Stimulated activated CD4-positive, alpha-beta T cell treated with anti-CD3 and anti-CD28 coated beads, Interleukin-1b, Interleukin-23, amount 100 ng/mL, for 4 hours (primary cell): ENCODE measurements around the gene PRKCH.
A peak's percentile ranks its signal among the peaks of the same experiment; 100 is the strongest.

ENCODE experiments used
- DNase-seq, 2 donors: peaks; one replicate each; pipeline ENCODE4 v3.0.0-alpha.2; 2020; ENCODE audit warnings: low read depth in 2 of 2

PRKCH gene

DNA sequence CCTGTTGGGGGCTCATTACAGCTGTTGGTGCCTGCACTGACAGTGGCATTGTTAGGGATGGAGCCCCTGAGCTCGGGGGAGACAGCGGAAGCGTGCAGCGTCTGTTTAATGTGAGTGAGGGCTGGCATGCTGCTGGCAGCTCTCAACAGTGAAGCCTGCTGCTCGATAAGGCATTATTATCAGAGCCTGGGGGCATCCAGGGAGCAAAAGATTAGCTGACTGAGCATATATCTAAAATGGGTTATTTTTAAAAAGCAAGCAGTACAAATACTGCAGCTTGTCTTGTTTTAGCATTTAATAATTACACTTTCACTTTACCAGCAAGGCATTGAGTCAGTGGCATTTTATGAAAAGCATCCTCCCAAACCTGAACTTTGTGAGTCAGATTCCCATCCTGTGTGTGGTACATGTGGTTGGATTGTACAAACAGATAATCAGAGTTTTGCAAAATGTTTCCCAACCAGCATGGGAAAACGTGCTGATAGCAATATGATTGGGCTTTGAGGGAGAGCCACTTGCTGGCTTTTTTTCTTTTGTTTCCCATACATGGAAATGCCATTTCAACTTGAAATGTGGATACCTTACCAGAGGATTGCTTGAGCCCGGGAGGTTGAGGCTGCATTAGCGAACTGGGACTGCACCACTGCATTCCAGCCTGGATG, 150.8 kb downstream of the PRKCH start:
- DNase-seq = no peak

- DNase-seq = peak; percentile 46 to 53
These were observed 151.5 kb downstream of the PRKCH start for GRCh38 chr14:61472801-61473376.

- no peak for DNase-seq
These were observed 152.6 kb downstream of the PRKCH start for GRCh38 chr14:61474015-61474414.

DNA sequence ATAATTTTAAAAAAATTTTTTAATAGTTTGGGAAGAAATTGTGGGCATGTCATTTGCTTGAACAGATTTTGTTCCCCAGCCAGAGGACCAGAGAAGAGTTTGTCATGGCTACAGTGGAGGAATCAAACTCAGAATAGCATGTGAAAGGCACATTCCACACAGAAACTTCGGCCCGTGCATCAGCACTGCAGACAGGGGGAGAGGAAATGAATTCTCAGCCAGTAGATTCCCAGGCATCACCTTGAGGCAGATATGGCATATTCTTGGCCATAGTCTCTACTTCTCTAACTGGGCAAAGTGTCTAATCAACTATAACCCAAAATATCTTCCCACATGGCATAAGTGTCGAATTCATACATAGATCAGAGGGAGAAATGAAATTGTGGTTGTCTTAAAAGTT, 153.3 kb downstream of the PRKCH start:
- DNase-seq = no peak

GRCh38 chr14:61475316-61475715, 153.9 kb downstream of the PRKCH start:
- no peak for DNase-seq

GRCh38 chr14:61476105-61476753, 154.8 kb downstream of the PRKCH start:
- DNase-seq = no peak

DNA sequence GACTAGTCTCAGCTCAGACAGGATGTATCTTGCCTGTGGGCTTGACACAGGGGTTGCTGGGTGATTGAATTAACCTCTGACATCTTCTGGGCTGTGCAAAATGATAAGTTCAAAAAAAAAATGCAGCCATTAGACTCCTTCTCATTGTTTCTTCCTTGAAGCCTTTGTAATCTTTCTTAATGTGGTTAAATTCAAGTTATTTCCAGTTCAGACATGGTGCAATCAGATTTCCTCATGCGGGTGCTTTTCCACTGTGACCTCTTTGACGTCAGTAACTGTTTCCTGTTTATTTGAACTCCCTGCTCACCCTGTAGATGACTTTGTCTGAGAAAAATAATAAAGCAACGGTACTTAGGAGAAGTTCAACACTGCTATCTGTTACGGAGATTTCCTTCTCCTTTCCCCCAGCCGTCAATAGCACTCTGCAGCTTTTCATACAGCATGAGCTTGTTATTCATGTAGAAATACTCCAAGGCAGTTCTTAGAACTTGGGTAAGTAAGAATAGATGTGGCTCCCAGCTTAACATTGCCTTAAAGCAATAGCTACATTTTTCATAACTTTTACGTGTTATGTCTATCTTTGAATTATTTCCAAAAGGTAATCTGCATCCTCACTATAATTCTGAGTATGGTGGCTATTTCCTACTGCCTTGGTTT, 155.5 kb downstream of the PRKCH start:
- peak in 1 of 2 donors; percentile 41 for DNase-seq

DNA sequence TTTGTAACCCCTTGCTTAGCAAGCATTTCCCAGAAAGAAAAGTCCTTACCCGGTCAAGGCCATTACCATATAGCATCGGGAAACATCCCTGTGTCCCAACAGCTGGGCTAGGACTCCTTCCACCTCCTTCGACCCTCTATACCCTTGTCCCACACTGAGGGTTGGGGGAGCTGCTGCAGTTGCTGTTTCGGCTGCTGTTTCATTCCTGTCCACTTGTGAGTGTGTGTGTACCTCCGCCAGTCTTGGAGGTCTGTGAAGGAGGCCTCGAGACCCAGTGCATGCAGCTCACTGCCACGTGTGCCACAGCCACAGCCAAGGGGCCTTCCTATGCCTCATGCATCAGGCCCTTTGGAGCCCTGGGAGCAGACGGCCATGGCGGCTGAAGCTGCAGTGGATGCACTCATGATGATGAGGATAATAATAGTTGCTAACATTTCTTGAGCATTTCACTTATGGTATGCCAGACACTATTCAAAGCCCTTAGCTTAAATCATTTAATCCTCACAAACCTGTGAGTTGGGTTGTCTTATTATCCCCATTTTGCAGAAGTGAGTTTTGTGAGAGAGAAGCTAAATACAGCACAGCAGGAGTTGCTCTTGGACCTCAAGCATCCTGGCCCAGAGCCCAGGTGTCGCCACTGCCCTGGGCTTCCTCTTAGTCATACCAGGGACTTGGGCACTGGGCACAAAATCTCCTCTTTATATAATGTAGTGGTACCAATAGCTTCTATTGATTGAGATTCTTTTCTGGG, 156.5 kb downstream of the PRKCH start:
- no peak for DNase-seq

DNA sequence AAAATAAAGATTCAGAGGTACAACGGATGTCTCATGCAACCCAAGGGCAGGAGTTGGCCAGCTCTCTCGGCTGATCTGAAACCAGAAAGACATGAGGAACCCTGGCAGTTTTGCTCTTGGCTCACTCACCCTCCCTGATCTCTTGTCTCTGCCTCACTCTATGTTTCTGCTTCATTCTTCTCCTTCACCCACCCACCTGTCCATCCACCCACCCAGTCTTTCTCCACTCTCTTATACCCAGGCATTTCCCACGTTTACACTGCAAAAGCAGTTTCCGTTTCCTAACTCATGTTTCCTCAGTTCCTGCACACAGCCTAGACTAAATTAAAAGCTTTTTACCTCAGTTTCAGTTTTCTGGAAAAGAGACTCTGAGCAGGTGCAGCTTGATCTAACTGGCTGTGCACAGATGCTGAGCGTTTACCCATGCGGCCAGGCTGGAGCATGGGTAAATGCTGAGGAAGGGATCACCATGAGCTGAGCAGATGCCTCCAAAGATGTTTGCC, 157.6 kb downstream of the PRKCH start:
- no peak for DNase-seq

- no peak for DNase-seq
These were observed 158.5 kb downstream of the PRKCH start for GRCh38 chr14:61479746-61480502.

GRCh38 chr14:61480704-61481285, 159.4 kb downstream of the PRKCH start:
- no peak for DNase-seq

DNA sequence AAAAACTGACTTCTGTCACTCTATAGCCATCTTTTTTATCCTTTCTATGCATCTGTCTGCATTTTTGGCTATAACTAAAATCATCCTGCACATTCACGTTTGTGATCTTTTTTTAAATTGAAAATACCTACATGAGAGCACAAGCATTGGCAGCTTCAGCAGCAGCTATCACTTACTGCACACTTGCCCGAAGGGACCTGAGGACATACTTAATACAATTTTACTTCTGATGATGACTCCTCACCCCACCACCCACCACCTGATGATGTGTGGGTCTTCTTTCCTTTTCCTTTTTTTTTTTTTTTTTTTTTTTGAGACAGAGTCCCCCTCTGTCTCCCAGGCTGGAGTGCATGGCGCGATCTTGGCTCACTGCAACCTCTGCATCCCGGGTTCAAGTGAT, 160.3 kb downstream of the PRKCH start:
- no peak for DNase-seq

DNA sequence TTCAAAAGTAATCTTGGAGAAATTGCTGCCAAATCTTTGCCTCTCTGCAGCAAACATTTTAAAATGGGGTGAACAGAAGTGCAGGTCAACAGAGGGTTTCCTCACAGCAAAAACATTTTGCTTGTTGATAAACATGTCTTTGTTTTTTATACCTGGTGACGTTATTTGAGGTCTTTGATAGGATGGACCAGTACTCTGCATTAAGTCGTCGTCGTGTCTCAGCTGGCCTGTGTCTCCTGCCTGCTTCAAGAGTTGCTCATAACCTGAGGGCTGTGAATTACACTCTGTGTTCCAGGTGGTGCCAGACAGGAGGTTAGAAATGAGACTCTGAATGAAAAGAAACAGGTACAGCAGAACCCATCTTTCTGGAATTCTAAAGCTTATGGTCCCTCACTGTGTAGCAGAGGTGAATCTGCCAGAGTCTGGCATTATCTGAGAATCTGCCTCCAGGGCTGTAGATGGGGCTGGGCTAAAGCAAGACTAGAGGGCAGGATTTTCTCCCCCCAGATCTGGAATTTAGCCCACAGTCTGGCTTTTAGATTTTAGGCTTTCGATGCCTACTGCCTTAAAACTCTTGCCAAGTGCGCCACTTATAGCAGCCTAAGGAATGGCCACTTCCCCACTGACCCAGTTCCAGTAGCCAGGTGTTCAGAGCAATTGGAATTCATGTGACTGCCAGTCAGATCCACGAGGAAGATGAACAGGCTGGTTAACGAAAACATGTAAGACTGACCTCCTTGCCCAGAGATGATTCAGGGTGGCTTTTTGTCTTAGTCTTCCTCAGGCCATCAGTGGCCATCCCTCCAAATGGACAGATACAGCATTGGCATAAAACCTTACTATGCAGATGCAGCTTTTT, 161.2 kb downstream of the PRKCH start:
- DNase-seq = no peak

DNA sequence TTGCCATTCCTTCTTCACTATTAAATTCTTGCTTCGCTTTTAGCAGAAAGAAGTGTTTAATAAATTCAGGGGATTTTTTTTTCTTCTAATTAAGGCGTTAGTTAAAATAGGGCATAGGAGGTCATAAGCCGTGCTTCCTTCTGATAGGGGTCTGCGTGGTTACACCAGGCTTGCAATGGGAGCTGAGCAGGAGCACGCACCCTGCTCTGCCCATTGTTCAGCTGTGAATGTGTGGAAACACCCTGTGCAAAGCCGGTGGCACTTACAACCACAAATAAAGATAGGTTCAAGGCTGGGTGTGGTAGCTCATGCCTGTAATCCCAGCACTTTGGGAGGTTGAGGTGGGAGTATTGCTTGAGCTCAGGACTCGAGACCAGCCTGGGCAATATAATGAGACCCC, 162.1 kb downstream of the PRKCH start:
- no peak for DNase-seq

GRCh38 chr14:61484031-61484430, 162.7 kb downstream of the PRKCH start:
- no peak for DNase-seq

DNA sequence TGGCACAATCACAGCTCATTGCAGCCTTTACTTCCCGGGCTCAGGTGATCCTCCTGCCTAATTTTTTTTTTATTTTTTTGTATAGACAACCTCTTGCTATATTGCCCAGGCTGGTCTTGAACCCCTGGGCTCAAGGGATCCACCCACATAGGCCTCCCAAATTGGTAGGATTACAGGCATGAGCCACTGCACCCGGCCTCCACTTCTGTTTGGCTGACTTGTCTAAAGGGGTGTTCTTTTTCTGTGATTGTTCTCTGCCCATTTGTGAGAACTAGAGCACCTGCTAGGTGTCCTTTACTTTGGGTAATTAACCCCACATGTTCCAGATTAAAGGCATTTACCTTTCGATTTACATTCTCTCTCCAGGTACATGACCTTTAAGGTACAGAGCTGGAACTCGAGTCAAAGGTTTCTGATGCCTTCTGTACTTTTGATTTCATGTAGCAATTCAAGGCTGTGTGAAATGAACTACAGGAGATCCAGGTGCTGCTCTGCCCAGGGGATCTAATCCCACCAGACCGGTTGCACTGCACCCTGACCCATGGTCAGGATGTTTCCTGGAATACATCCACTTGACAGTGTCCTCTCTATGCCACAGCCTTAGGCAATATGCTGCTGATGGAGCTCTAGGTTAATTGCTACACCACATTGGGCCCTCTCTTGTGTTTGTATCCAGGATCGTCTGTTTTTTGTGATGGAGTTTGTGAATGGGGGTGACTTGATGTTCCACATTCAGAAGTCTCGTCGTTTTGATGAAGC, 163.6 kb downstream of the PRKCH start:
- DNase-seq = no peak

- no peak for DNase-seq
These were observed 164.3 kb downstream of the PRKCH start for GRCh38 chr14:61485661-61486060.

GRCh38 chr14:61486930-61487495, 165.6 kb downstream of the PRKCH start:
- DNase-seq = no peak
